K562 (cell line): Measurements from ENCODE around the gene INHBE. TPM values are rescaled to one million over a fixed set of nuclear protein-coding genes. Genes with fewer than 3 reads are reported as not detected.

Source experiments
- CREB1 ChIP-seq, 2 experiments: sonication (generic) in 1 of 2; formaldehyde crosslinking in 1 of 2; IDR thresholded peaks; 2 replicates each; pipeline versions ENCODE4 v1.6.1 to v1.8.0; 2012 to 2022; ENCODE audit warnings: inconsistent platforms in 1 of 2, mild to moderate bottlenecking in 1 of 2, missing genetic modification reagents in 1 of 2, moderate library complexity in 1 of 2
- MEIS2 ChIP-seq: fragments of 450-650 bp; IDR thresholded peaks from 2 replicates; pipeline ENCODE4 v1.6.1; 2014; ENCODE audit warnings: mild to moderate bottlenecking; ENCODE audit not compliant: partially characterized antibody
- RFX7 ChIP-seq: fragments of 250-450 bp; sonication (Bioruptor Pico); IDR thresholded peaks from 2 replicates; pipeline ENCODE4 v1.5.1; 2021; ENCODE audit warnings: mild to moderate bottlenecking
- TBL1XR1 ChIP-seq, 2 experiments: IDR thresholded peaks; 2 replicates each; pipeline ENCODE4 v1.6.1; 2012; ENCODE audit warnings: improper control_type of control experiment in 2 of 2, low read length in 2 of 2, mild to moderate bottlenecking in 1 of 2
- ZBTB17 ChIP-seq: fragments of 450-650 bp; formaldehyde crosslinking; IDR thresholded peaks from 2 replicates; pipeline ENCODE4 v1.4.0; 2020; ENCODE audit warnings: mild to moderate bottlenecking
- polyA plus RNA-seq, 8 experiments: library from polyadenylated mRNA; depleted of rRNA in 4 of 8; stranded (reverse) in 5 of 8; unstranded in 3 of 8; fragments of >200 nt; fragmentation: Nextera tagmentation in 2 of 8; fragmentation: Illumina TruSeq in 1 of 8; extraction: Ambion mirVana in 2 of 8; extraction: Trizol in 1 of 8; gene quantifications; 2 replicates each; pipeline versions ENCODE4 v1.2.1 to v1.2.3, GENCODE V29; 2011 to 2014; ENCODE audit warnings: inconsistent platforms in 1 of 8, missing spikeins in 1 of 8
- total RNA-seq, 7 experiments: library from RNA; depleted of rRNA in 6 of 7; stranded (reverse); fragments of >200 nt in 6 of 7; fragmentation: Illumina TruSeq in 2 of 7; extraction: Trizol in 2 of 7; gene quantifications; 2 replicates each; pipeline versions ENCODE4 v1.2.1 to v1.2.3, GENCODE V29; 2011 to 2021; ENCODE audit warnings: low replicate concordance in 1 of 7
- TF ChIP-seq, protein P1 (sequence below): IDR thresholded peaks from 2 replicates; pipeline ENCODE4 v1.6.1; 2011; ENCODE audit warnings: borderline replicate concordance, low read depth, mild to moderate bottlenecking, moderate library complexity, low read length; ENCODE audit not compliant: insufficient read depth, poor library complexity, severe bottlenecking
- TF ChIP-seq, protein P2 (sequence below): sonication (generic); formaldehyde crosslinking; IDR thresholded peaks from 2 replicates; pipeline ENCODE4 v1.8.0; 2022; ENCODE audit warnings: missing genetic modification reagents, mild to moderate bottlenecking, moderate library complexity, borderline replicate concordance
- TF ChIP-seq, protein P3 (sequence below): fragments of 250-450 bp; sonication (Bioruptor Pico); IDR thresholded peaks from 2 replicates; pipeline ENCODE4 v1.5.0; 2022; ENCODE audit warnings: mild to moderate bottlenecking
- TF ChIP-seq, protein P4 (sequence below): sonication (generic); formaldehyde crosslinking; IDR thresholded peaks from 2 replicates; pipeline ENCODE4 v1.8.1; 2022; ENCODE audit warnings: missing genetic modification reagents
- TF ChIP-seq, protein P5 (sequence below), 2 experiments: fragments of 450-650 bp; IDR thresholded peaks; 2 replicates each; pipeline ENCODE4 v1.6.1; 2018; ENCODE audit warnings: mild to moderate bottlenecking in 2 of 2, low read depth in 1 of 2; ENCODE audit not compliant: partially characterized antibody in 2 of 2
- TF ChIP-seq, protein P6 (sequence below): fragments of 250-450 bp; sonication (Bioruptor Pico); IDR thresholded peaks from 2 replicates; pipeline ENCODE4 v1.9.0; 2021; ENCODE audit warnings: mild to moderate bottlenecking, inconsistent platforms

The INHBE gene
- total and polyA plus RNA-seq, 9 of the 15 experiments (the other 6 are each of a cell fraction or from before 2014, with no cell fraction given) = 0.94 to 9.9 (median 7.3) TPM

DNA sequence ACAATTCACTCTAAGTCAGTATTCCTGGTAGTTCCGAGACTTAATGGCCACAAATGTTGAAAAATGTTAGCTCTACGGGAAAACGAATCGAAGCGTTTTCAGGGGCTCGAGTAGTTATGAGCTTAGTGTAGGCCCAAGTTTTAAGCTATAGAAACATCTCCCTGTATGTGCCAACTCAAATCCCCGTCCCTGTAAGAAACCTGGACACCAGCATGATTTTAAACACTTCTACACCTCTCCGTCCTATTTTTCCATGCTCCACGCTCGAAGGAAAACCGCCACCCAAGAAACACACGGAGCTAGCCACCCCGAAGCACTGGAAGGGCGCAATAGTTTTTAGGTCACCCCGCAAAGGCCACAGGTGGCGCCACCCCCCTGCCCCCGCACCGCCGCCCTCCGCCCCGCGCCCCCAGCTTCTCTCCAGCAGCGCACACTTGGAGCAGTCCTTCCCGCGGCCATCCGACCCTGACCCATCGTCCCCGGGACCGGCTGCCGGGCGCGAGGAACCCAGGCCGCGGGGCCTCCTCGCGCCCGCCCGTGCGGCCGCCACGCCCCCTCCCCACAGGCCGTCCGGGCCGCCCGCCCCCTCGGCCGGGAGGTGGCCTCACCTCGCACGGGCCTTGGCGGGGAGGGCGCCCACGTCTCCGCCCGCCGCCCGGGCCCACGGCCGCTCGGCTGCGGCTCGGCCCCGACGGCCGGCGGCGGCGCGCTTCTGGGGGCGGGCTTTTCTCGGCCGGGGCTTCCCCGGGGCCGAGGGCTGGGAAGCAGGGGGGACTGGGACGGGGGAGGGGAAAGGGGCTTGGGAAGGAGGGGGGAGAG, 24.8 kb upstream of the INHBE start (continued):
- TF ChIP-seq MEIS2 (no peak), RFX7 (CRISPR knock-in tag) (no peak), CREB1 (IDR thresholded peaks at IDR 0.05) (no peak), CREB1 (CRISPR knock-in tag; IDR thresholded peaks at IDR 0.05) (no peak), ZBTB17 (0 out of 2 replicates have a peak, but pooled peaks have one; percentile 33), TBL1XR1 (IDR thresholded peaks at IDR 0.05; ENCODE audit: low read length in 2 of 2) (no peak)
- TF ChIP-seq, protein P1, sequence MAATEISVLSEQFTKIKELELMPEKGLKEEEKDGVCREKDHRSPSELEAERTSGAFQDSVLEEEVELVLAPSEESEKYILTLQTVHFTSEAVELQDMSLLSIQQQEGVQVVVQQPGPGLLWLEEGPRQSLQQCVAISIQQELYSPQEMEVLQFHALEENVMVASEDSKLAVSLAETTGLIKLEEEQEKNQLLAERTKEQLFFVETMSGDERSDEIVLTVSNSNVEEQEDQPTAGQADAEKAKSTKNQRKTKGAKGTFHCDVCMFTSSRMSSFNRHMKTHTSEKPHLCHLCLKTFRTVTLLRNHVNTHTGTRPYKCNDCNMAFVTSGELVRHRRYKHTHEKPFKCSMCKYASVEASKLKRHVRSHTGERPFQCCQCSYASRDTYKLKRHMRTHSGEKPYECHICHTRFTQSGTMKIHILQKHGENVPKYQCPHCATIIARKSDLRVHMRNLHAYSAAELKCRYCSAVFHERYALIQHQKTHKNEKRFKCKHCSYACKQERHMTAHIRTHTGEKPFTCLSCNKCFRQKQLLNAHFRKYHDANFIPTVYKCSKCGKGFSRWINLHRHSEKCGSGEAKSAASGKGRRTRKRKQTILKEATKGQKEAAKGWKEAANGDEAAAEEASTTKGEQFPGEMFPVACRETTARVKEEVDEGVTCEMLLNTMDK = peak; percentile 9
- TF ChIP-seq, protein P2, sequence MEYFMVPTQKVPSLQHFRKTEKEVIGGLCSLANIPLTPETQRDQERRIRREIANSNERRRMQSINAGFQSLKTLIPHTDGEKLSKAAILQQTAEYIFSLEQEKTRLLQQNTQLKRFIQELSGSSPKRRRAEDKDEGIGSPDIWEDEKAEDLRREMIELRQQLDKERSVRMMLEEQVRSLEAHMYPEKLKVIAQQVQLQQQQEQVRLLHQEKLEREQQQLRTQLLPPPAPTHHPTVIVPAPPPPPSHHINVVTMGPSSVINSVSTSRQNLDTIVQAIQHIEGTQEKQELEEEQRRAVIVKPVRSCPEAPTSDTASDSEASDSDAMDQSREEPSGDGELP (CRISPR knock-in tag) = no peak
- TF ChIP-seq, protein P3, sequence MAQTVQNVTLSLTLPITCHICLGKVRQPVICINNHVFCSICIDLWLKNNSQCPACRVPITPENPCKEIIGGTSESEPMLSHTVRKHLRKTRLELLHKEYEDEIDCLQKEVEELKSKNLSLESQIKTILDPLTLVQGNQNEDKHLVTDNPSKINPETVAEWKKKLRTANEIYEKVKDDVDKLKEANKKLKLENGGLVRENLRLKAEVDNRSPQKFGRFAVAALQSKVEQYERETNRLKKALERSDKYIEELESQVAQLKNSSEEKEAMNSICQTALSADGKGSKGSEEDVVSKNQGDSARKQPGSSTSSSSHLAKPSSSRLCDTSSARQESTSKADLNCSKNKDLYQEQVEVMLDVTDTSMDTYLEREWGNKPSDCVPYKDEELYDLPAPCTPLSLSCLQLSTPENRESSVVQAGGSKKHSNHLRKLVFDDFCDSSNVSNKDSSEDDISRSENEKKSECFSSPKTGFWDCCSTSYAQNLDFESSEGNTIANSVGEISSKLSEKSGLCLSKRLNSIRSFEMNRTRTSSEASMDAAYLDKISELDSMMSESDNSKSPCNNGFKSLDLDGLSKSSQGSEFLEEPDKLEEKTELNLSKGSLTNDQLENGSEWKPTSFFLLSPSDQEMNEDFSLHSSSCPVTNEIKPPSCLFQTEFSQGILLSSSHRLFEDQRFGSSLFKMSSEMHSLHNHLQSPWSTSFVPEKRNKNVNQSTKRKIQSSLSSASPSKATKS (CRISPR knock-in tag) = no peak
- TF ChIP-seq, protein P4, sequence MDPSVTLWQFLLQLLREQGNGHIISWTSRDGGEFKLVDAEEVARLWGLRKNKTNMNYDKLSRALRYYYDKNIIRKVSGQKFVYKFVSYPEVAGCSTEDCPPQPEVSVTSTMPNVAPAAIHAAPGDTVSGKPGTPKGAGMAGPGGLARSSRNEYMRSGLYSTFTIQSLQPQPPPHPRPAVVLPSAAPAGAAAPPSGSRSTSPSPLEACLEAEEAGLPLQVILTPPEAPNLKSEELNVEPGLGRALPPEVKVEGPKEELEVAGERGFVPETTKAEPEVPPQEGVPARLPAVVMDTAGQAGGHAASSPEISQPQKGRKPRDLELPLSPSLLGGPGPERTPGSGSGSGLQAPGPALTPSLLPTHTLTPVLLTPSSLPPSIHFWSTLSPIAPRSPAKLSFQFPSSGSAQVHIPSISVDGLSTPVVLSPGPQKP = no peak
- TF ChIP-seq, protein P5, sequence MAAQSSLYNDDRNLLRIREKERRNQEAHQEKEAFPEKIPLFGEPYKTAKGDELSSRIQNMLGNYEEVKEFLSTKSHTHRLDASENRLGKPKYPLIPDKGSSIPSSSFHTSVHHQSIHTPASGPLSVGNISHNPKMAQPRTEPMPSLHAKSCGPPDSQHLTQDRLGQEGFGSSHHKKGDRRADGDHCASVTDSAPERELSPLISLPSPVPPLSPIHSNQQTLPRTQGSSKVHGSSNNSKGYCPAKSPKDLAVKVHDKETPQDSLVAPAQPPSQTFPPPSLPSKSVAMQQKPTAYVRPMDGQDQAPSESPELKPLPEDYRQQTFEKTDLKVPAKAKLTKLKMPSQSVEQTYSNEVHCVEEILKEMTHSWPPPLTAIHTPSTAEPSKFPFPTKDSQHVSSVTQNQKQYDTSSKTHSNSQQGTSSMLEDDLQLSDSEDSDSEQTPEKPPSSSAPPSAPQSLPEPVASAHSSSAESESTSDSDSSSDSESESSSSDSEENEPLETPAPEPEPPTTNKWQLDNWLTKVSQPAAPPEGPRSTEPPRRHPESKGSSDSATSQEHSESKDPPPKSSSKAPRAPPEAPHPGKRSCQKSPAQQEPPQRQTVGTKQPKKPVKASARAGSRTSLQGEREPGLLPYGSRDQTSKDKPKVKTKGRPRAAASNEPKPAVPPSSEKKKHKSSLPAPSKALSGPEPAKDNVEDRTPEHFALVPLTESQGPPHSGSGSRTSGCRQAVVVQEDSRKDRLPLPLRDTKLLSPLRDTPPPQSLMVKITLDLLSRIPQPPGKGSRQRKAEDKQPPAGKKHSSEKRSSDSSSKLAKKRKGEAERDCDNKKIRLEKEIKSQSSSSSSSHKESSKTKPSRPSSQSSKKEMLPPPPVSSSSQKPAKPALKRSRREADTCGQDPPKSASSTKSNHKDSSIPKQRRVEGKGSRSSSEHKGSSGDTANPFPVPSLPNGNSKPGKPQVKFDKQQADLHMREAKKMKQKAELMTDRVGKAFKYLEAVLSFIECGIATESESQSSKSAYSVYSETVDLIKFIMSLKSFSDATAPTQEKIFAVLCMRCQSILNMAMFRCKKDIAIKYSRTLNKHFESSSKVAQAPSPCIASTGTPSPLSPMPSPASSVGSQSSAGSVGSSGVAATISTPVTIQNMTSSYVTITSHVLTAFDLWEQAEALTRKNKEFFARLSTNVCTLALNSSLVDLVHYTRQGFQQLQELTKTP (IDR thresholded peaks at IDR 0.05; ENCODE audit: low read depth in 1 of 2, partially characterized antibody in 2 of 2) = peak in 1 of 2 experiments; percentile 33
- TF ChIP-seq, protein P6, sequence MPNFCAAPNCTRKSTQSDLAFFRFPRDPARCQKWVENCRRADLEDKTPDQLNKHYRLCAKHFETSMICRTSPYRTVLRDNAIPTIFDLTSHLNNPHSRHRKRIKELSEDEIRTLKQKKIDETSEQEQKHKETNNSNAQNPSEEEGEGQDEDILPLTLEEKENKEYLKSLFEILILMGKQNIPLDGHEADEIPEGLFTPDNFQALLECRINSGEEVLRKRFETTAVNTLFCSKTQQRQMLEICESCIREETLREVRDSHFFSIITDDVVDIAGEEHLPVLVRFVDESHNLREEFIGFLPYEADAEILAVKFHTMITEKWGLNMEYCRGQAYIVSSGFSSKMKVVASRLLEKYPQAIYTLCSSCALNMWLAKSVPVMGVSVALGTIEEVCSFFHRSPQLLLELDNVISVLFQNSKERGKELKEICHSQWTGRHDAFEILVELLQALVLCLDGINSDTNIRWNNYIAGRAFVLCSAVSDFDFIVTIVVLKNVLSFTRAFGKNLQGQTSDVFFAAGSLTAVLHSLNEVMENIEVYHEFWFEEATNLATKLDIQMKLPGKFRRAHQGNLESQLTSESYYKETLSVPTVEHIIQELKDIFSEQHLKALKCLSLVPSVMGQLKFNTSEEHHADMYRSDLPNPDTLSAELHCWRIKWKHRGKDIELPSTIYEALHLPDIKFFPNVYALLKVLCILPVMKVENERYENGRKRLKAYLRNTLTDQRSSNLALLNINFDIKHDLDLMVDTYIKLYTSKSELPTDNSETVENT (CRISPR knock-in tag) = 0 out of 2 replicates have a peak, but pooled peaks have one; percentile 16
